GM19240 (cell line): ENCODE measurements around the gene VWA8.
"Not testable (repeated sequence)": the region's sequence is repeated elsewhere in the genome, so short reads cannot be mapped to it uniquely, and the experiment has no call there.

ENCODE experiments used
- DNase-seq: peaks from one replicate; pipeline ENCODE4 v3.0.0; 2011; ENCODE audit warnings: low spot score; ENCODE audit not compliant: insufficient read length

Gene VWA8

DNA sequence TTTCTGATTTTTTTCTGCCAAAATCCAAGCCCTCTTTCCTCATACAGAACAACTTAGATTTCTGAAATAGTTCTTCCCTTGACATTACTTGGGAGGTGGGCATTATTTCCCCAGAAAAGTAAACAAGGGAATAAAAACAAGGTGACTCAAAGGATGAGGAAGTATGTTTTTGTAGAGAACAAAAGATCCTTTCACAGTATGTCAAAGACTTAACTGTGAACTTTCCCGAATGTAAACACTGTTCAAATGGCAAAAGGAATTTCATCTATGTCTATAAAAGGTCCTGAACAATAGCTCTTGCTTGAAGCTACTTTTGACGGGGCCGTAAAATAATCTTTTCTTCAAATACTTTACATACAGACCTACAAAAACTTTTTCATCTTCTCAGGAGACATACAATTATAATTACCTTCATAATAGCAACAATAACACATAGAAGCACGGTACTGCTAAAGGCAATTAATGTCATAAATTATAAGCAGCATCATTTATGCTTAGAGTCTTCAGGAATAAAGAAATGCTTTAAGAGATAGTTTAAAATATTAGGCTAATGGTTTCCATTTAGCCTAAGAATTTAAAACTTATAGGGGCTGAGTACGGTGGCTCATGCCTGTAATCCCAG is 312.5 kb downstream of the VWA8 start:
- no peak for DNase-seq

DNA sequence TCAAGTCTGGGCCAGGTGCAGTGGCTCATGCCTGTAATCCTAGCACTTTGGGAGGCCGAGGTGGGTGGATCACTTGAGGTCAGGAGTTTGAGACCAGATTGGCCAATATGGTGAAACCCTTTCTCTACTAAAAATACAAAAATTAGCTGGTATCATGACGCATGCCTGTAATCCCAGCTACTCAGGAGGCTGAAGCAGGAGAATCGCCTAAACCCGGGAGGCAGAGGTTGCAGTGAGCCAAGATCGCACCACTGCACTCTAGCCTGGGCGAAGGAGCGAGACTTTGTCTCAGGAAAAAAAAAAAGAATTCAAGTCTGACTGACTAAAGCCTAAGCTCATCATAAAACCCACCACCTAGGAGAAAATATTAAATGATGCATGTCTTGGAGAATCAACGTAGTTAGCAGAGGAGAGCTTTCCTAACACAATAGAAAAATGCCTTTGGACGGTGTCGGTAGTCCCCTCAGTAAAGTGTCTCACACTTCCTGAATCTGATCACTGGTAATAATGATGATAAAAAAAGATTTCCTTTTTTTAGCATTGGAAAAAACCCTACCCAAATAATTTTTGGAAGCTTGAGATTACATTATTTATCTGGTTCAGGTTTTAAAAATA is 313.1 kb downstream of the VWA8 start:
- DNase-seq: not testable (repeated sequence)

DNA sequence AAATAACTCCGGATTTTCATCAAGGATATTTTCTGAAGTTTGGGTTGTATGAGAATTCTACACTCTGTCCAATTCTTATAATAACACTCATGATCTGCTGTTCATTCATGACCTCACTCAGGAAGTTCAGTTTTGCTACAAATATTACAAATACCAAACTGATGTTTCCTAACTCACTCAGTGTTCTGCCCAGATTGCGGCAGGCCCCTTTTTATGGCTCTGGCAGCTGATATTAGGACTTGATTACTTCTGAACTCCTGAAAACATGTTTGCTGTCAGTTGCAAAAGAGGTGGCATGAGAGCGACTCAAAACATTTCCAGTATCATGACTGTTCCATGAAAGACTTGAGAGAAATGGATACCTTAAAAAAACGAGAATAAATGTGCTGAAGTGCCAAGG is 315.6 kb downstream of the VWA8 start:
- no peak for DNase-seq

DNA sequence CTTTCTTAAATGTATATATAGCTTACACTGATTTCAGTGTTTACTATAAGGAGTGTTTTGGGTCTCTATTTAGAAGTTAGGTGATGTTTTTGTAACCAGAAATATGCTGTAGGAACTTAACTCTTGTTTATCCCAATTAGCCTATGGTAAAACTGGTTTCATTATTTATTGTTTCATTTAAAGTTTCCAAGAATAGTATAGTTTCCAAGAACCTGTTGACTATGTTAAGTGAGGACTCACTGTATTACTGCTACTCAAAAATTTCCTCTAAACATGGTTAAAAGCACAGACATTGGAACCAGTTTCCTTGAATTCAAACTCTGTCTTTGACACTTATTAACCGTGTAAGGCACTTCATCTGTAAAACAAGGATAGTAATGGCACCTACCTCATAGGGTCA is 316.2 kb downstream of the VWA8 start:
- DNase-seq: no peak

GRCh38 chr13:41643507-41643906 is 317.4 kb downstream of the VWA8 start:
- DNase-seq: no peak

GRCh38 chr13:41641961-41642360 is 318.9 kb downstream of the VWA8 start:
- no peak for DNase-seq

GRCh38 chr13:41641429-41641828 is 319.5 kb downstream of the VWA8 start:
- no peak for DNase-seq

DNA sequence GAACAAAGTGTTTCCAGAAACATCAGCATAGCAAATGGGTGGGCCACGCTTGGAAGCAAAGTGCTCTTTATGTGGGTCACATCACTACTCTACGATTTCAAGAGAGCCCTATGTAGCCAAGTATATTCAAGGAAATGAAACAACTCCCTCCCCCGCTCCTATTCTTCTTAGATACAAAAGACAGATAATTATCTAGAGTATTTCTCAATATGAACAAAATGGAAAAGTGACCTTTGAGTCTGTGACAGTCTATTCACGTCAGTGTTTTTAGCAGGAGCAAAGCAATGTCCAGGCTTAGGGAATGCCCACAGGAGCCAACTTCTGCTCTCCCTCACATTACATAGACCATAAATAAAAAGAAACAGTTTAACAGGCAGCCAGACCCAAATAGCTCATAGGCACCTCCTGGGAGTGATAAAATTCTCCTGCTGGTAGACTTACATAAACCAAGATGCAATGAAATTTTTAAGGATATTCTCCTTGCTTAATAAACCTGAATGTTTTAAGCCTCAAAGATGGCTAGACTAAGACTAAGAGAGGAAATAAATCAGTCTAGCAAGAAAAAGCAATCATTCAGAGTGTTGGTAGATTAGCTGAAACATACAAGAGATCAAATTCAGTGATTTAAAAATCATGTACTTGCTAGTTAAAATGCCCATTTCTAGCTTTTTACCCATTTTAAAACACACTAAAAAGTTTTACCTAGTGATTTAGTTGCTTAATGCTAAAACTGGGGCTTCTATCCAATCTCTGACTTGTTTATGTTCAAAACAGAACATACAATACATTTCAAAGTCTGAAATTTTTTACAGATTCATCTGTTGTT is 320.7 kb downstream of the VWA8 start:
- no peak for DNase-seq

DNA sequence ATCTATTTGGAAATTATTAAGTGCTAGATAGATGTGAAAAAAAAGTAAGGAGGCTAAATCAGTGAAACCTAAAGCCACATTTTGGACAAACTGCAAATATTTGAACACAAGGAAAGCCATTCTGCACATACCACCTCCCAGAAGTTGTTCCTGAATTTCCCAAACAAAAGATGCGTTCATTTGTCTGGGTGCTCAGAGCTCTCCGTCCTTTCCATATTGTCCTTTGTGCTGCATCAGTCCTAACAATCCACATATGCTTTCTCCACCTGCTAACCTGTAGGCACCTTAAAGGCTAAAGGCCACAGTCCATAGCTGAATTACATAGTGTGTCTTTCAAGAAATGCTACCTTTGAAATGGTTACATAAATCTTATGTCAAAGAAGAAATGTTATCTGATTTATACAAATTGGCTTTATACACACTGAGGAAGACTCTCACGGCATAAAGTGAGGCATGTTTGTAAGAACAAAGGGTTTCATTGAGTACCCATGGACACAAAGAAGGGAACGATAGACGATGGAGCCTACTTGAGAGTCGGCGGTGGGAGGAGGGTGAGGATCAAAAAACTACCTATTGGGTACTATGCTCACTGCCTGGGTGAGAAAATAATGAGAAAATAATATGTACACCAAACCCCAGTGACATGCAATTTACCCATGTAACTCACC is 321.5 kb downstream of the VWA8 start:
- DNase-seq: no peak

DNA sequence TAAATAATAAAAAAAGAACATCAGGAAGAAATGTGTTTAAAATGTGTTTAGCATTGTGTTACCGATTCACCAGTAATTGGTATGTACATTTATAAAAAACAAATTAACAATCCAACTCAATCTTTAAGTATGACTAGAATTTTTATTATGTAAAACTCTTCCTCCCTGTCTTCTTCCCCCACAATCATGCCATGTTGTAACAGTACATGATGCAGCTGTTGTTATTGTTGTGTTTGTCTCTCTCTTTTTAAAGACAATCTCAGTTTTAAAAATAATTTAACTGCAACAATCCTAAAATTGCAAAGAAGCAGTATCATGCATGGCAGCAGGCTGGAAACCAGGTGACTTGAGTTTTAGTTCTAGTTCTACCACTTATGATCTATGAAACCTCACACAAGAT is 323.3 kb downstream of the VWA8 start:
- no peak for DNase-seq

GRCh38 chr13:41637032-41637431 is 323.9 kb downstream of the VWA8 start:
- not testable (repeated sequence) for DNase-seq

- DNase-seq: not testable (repeated sequence)
These were observed 324.3 kb downstream of the VWA8 start for GRCh38 chr13:41636590-41636989.

GRCh38 chr13:41634407-41634806 is 326.5 kb downstream of the VWA8 start:
- DNase-seq: no peak

- DNase-seq: no peak
These were observed 327.1 kb downstream of the VWA8 start for GRCh38 chr13:41633776-41634175.

DNA sequence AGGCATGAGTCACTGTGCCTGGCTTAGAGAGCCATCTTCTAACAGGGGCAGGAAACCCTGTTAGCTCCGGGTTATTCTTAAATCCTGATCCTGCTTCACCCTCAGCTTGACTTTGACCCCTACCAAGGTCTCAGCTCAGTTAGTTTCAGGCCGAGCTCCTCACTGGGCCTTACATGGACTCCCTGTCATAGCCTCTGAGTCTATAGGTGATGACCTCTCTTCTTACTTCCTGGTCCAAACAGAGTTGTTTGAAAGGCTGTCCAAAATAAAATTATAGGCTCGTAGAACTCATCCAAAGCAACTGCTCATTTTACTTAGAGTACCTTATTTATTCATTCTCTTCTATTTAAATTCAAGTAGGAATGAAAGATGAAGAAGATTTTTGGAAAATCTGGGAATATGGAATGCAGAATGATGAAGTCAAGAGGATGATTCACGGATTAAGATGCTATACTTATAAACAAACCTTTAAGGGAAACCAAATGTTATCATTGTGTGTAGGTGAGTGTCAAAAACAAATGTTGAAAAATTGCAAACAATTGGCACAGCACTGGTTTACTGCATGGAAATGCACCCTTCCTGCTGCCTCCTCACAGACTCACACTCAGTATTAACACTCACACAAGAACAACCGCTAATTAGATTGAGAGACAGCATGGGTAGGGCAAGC is 329.5 kb downstream of the VWA8 start:
- no peak for DNase-seq

- DNase-seq: no peak
These were observed 333.5 kb downstream of the VWA8 start for GRCh38 chr13:41627425-41627824.

- no peak for DNase-seq
These were observed 336.9 kb downstream of the VWA8 start for GRCh38 chr13:41624041-41624440.

- DNase-seq: no peak
These were observed 338.2 kb downstream of the VWA8 start for GRCh38 chr13:41622432-41623429.

- no peak for DNase-seq
These were observed 339.0 kb downstream of the VWA8 start for GRCh38 chr13:41621716-41622431.

DNA sequence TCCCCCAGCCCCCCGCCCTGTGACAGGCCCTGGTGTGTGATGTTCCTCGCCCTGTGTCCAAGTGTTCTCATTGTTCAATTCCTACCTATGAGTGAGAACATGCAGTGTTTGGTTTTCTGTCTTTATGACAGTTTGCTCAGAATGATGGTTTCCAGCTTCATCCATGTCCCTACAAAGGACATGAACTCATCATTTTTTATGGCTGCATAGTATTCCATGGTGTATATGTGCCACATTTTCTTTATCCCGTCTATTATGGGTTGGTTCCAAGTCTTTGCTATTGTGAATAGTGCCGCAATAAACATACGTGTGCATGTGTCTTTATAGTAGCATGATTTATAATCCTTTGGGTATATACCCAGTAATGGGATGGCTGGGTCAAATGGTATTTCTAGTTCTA is 343.3 kb downstream of the VWA8 start:
- DNase-seq: not testable (repeated sequence)
